IMR-90 (cell line): ENCODE measurements around the gene TTYH3.

Experiments
- BHLHE40 ChIP-seq: fragments of 150-350 bp; IDR thresholded peaks from 2 replicates; pipeline ENCODE4 v1.6.1; 2016; ENCODE audit warnings: mild to moderate bottlenecking, low read depth, low read length
- CTCF ChIP-seq: conservative IDR thresholded peaks from 2 replicates; pipeline ENCODE4 v1.5.1; 2012; ENCODE audit warnings: mild to moderate bottlenecking, low read depth, low read length, improper control_type of control experiment
- ELK1 ChIP-seq: fragments of 150-350 bp; IDR thresholded peaks from 2 replicates; pipeline ENCODE4 v1.6.1; 2016; ENCODE audit warnings: low read depth, mild to moderate bottlenecking, low read length, moderate library complexity, borderline replicate concordance
- FOS ChIP-seq: fragments of 150-350 bp; IDR thresholded peaks from 2 replicates; pipeline ENCODE4 v1.6.1; 2016; ENCODE audit warnings: low read depth, low read length
- MAFK ChIP-seq: IDR thresholded peaks from 2 replicates; pipeline ENCODE4 v1.6.1; 2012; ENCODE audit warnings: low read depth, low read length, improper control_type of control experiment
- MXI1 ChIP-seq: IDR thresholded peaks from 2 replicates; pipeline ENCODE4 v1.6.1; 2012; ENCODE audit warnings: low read depth, mild to moderate bottlenecking, low read length, moderate library complexity, borderline replicate concordance
- POLR2A ChIP-seq: IDR thresholded peaks from 2 replicates; pipeline ENCODE4 v1.6.1; 2012; ENCODE audit warnings: mild to moderate bottlenecking, low read depth, low read length
- RAD21 ChIP-seq: IDR thresholded peaks from 2 replicates; pipeline ENCODE4 v1.6.1; 2012; ENCODE audit warnings: low read length, improper control_type of control experiment
- RCOR1 ChIP-seq: IDR thresholded peaks from 2 replicates; pipeline ENCODE4 v1.6.1; 2012; ENCODE audit warnings: mild to moderate bottlenecking, low read length, improper control_type of control experiment; ENCODE audit not compliant: insufficient replicate concordance
- RFX5 ChIP-seq: IDR thresholded peaks from 2 replicates; pipeline ENCODE4 v1.8.0; 2012; ENCODE audit warnings: low read depth, mild to moderate bottlenecking, low read length, moderate library complexity
- SMC3 ChIP-seq: fragments of 150-350 bp; IDR thresholded peaks from 2 replicates; pipeline ENCODE4 v1.6.1; 2016; ENCODE audit warnings: low read depth, mild to moderate bottlenecking, antibody characterized with exemption, low read length, moderate library complexity
- USF2 ChIP-seq: fragments of 150-350 bp; IDR thresholded peaks from 2 replicates; pipeline ENCODE4 v1.6.1; 2017; ENCODE audit warnings: mild to moderate bottlenecking, antibody characterized with exemption, low read length, low read depth

GRCh38 chr7:2647594-2648172 lies 15.9 kb downstream of the TTYH3 start:
- TF ChIP-seq CTCF (no peak), POLR2A (no peak), BHLHE40 (no peak), RAD21 (no peak), USF2 (no peak), RFX5 (no peak), ELK1 (no peak), FOS (no peak), MXI1 (no peak), SMC3 (no peak), MAFK (no peak), RCOR1 (no peak)
